HCT116 (cell line): ENCODE data around the gene PEG3. TPM values are rescaled to one million over a fixed set of nuclear protein-coding genes. Genes with fewer than 3 reads are reported as not detected.

ENCODE experiments used
- ATAC-seq: fragments of 200-7000 bp; cut with Tn5 transposase; 2 replicates; pipeline ENCODE4 v1.9.1; 2020; ENCODE audit warnings: mild to moderate bottlenecking, moderate library complexity
- BruUV-seq: library from RNA; stranded (reverse); fragments of 400-500 nt; replicated peaks from 2 replicates; lab custom pipeline; 2021; lab: Mats Ljungman, UMichigan
- CTCF ChIA-PET: fragments of 300-600 bp; sonication (Branson Sonifier 250); formaldehyde crosslinking; loops from one replicate; lab custom pipeline; 2021; ENCODE audit warnings: antibody characterized with exemption; lab: Charles Lee
- POLR2A ChIA-PET: fragments of 300-600, 350-600 bp; sonication (Branson Sonifier 250); formaldehyde crosslinking; loops from one replicate; lab custom pipeline; 2021; ENCODE audit warnings: antibody characterized with exemption; lab: Charles Lee
- RAD21 ChIA-PET, 2 experiments: fragments of 300-600 bp; sonication (Branson Sonifier 250); formaldehyde crosslinking; loops; one replicate each; lab custom pipeline; 2023; ENCODE audit warnings: low total read pairs in 2 of 2; ENCODE audit not compliant: uncharacterized antibody in 2 of 2, unreplicated experiment in 2 of 2, low non-redundant PET in 1 of 2; lab: Charles Lee
- DNase-seq: peaks from one replicate; pipeline ENCODE4 v3.0.0-alpha.2; 2010; ENCODE audit warnings: low read depth, low spot score
- H2AFZ ChIP-seq: fragments of 200-600 bp; shearing (Covaris generic), sonication (generic); 2 replicates; pipeline ENCODE4 v1.6.1; 2017; ENCODE audit warnings: low read depth, mixed run types, mixed read lengths, antibody characterized with exemption, low read length; ENCODE audit not compliant: poor library complexity, severe bottlenecking
- H3K27ac ChIP-seq: 2 replicates; pipeline ENCODE4 v1.5.1; 2012; ENCODE audit warnings: low read depth, low read length
- H3K27me3 ChIP-seq: fragments of 200-600 bp; sonication (generic); 2 replicates; pipeline ENCODE4 v1.6.1; 2016; ENCODE audit warnings: mixed run types, low read length, mixed read lengths; ENCODE audit not compliant: insufficient read depth
- H3K36me3 ChIP-seq, 2 experiments: fragments of 200-500 bp in 1 of 2; fragments of 200-600 bp in 1 of 2; sonication (Bioruptor generic) in 1 of 2; sonication (generic) in 1 of 2; 2 replicates each; pipeline versions ENCODE4 v1.5.1 to v1.6.1; 2014 to 2016; ENCODE audit warnings: low read length in 2 of 2, inconsistent platforms in 1 of 2, mixed read lengths in 1 of 2, mixed run types in 1 of 2; ENCODE audit not compliant: insufficient read depth in 2 of 2, control insufficient read depth in 1 of 2
- H3K4me1 ChIP-seq, 2 experiments: fragments of 200-600 bp in 1 of 2; sonication (generic) in 1 of 2; 2 replicates each; pipeline versions ENCODE4 v1.5.1 to v1.6.1; 2012 to 2017; ENCODE audit warnings: low read length in 2 of 2, inconsistent platforms in 1 of 2, mild to moderate bottlenecking in 1 of 2, mixed read lengths in 1 of 2, mixed run types in 1 of 2, moderate library complexity in 1 of 2; ENCODE audit not compliant: insufficient read depth in 2 of 2, control insufficient read depth in 1 of 2
- H3K4me2 ChIP-seq: fragments of 200-600 bp; sonication (generic); 2 replicates; pipeline ENCODE4 v1.6.1; 2017; ENCODE audit warnings: mixed run types, low read length, mixed read lengths
- H3K4me3 ChIP-seq, 2 experiments: fragments of 200-600 bp in 1 of 2; sonication (generic) in 1 of 2; replicated peaks in 1 of 2; 2 replicates each; pipeline ENCODE4 v1.5.1; 2011 to 2016; ENCODE audit warnings: low read length in 2 of 2, control low read depth in 1 of 2, low read depth in 1 of 2, mild to moderate bottlenecking in 1 of 2, mixed read lengths in 1 of 2, mixed run types in 1 of 2
- H3K79me2 ChIP-seq: fragments of 200-600 bp; sonication (generic); 2 replicates; pipeline ENCODE4 v1.6.1; 2017; ENCODE audit warnings: mild to moderate bottlenecking, mixed run types, low read length, moderate library complexity, mixed read lengths; ENCODE audit not compliant: insufficient read depth
- H3K9ac ChIP-seq: fragments of 200-600 bp; sonication (generic); 2 replicates; pipeline ENCODE4 v1.6.1; 2016; ENCODE audit warnings: low read length, mixed read lengths
- H3K9me2 ChIP-seq: fragments of 200-600 bp; sonication (generic), shearing (Covaris generic); 2 replicates; pipeline ENCODE4 v1.6.1; 2017; ENCODE audit warnings: mixed run types, mild to moderate bottlenecking, moderate library complexity; ENCODE audit not compliant: insufficient read depth
- H3K9me3 ChIP-seq, 2 experiments: fragments of 200-500 bp in 1 of 2; fragments of 200-600 bp in 1 of 2; sonication (Bioruptor generic) in 1 of 2; sonication (generic) in 1 of 2; 2 replicates each; pipeline ENCODE4 v1.6.1; 2014 to 2017; ENCODE audit warnings: low read length in 2 of 2, mixed read lengths in 2 of 2, inconsistent platforms in 1 of 2, low read depth in 1 of 2, mild to moderate bottlenecking in 1 of 2, mixed run types in 1 of 2, moderate library complexity in 1 of 2; ENCODE audit not compliant: control insufficient read depth in 1 of 2, insufficient read depth in 1 of 2
- H4K20me1 ChIP-seq: fragments of 200-600 bp; sonication (generic), shearing (Covaris generic); 2 replicates; pipeline ENCODE4 v1.6.1; 2017; ENCODE audit warnings: mixed run types, mild to moderate bottlenecking, moderate library complexity; ENCODE audit not compliant: insufficient read depth
- CEBPB ChIP-seq: IDR thresholded peaks from 2 replicates; pipeline ENCODE4 v1.6.1; 2012; ENCODE audit warnings: low read depth
- CTCF ChIP-seq, 3 experiments: fragments of 200-600 bp in 1 of 3; sonication (generic) in 1 of 3; IDR thresholded peaks in 2 of 3; conservative IDR thresholded peaks in 1 of 3; 2 replicates each; pipeline ENCODE4 v1.5.1; 2012 to 2017; ENCODE audit warnings: low read depth in 2 of 3, low read length in 2 of 3, antibody characterized with exemption in 1 of 3, borderline replicate concordance in 1 of 3, control low read depth in 1 of 3, mild to moderate bottlenecking in 1 of 3, mixed read lengths in 1 of 3, mixed run types in 1 of 3, moderate library complexity in 1 of 3; ENCODE audit not compliant: insufficient read depth in 1 of 3
- EGR1 ChIP-seq: IDR thresholded peaks from 2 replicates; pipeline ENCODE4 v1.6.1; 2012; ENCODE audit warnings: low read depth
- ELF1 ChIP-seq: IDR thresholded peaks from 2 replicates; pipeline ENCODE4 v1.6.1; 2012; ENCODE audit warnings: low read depth, borderline replicate concordance
- EZH2 ChIP-seq: fragments of 200-600 bp; sonication (generic); IDR thresholded peaks from 2 replicates; pipeline ENCODE4 v1.6.1; 2017; ENCODE audit warnings: antibody characterized with exemption, mixed run types
- EZH2phosphoT487 ChIP-seq: fragments of 200-600 bp; IDR thresholded peaks from 2 replicates; pipeline ENCODE4 v1.6.1; 2018; ENCODE audit warnings: antibody characterized with exemption, borderline replicate concordance
- POLR2AphosphoS5 ChIP-seq: IDR thresholded peaks from 2 replicates; pipeline ENCODE4 v1.6.1; 2011; ENCODE audit warnings: mild to moderate bottlenecking, low read depth, low read length, moderate library complexity
- ZFX ChIP-seq: fragments of 450-650 bp; IDR thresholded peaks from 2 replicates; pipeline ENCODE4 v1.6.1; 2017
- ZNF274 ChIP-seq: fragments of 200-500 bp; sonication (Bioruptor generic); IDR thresholded peaks from 2 replicates; pipeline ENCODE4 v1.6.1; 2014; ENCODE audit warnings: mild to moderate bottlenecking, low read depth, low read length, inconsistent platforms
- intact Hi-C: fragments of 100-400 bp; cut with micrococcal nuclease; formaldehyde crosslinking; loops from 2 replicates; pipeline ENCODE4 v1.10.0; 2022
- total RNA-seq: library from RNA; stranded (reverse); gene quantifications from one replicate; pipeline ENCODE4 v1.2.1, GENCODE V29; 2021; ENCODE audit not compliant: unreplicated experiment
- TF ChIP-seq, protein P1 (sequence below): IDR thresholded peaks from 2 replicates; pipeline ENCODE4 v1.6.1; 2011; ENCODE audit warnings: mild to moderate bottlenecking, low read length, moderate library complexity; ENCODE audit not compliant: insufficient replicate concordance; ENCODE audit errors: extremely low read depth
- TF ChIP-seq, protein P2 (sequence below): IDR thresholded peaks from 2 replicates; pipeline ENCODE4 v1.6.1; 2012

The PEG3 gene
- total RNA-seq, 1 experiment from 2014 or later, result 0.34 TPM

DNA sequence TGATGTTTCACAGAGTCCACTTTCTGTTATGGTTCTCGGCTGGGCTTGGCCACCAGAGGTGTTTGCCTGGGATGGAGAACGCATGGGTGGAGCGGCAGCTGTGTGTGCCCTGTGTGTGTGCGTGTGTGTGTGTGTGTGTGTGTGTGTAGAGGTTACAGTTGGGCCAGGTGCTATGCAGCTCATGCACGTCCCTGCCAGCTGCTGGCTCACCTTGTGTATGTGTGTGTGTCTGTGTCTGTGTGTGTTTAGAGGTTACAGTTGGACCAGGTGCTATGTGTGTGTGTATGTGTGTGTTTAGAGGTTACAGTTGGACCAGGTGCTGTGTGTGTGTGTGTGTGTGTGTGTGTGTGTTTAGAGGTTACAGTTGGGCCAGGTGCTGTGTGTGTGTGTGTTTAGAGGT, 33.0 kb upstream of the PEG3 start:
- no peak overlapping the region for H3K4me2 ChIP-seq
- peaks cover 11 to 32% of the 10 kb centered on the region in 2 experiments; a peak in 2 of 4 replicates for H3K9me3 ChIP-seq
- no peak overlapping the region for H2AFZ ChIP-seq
- ChIA-PET RAD21 (no interaction called here), POLR2A (no interaction called here), CTCF (no interaction called here)
- H4K20me1 ChIP-seq, result no peaks in the 10 kb centered on the region
- BruUV-seq, result no TSS peak
- TF ChIP-seq ZNF274, result no peak
- TF ChIP-seq ELF1, result no peak
- TF ChIP-seq, protein P1, sequence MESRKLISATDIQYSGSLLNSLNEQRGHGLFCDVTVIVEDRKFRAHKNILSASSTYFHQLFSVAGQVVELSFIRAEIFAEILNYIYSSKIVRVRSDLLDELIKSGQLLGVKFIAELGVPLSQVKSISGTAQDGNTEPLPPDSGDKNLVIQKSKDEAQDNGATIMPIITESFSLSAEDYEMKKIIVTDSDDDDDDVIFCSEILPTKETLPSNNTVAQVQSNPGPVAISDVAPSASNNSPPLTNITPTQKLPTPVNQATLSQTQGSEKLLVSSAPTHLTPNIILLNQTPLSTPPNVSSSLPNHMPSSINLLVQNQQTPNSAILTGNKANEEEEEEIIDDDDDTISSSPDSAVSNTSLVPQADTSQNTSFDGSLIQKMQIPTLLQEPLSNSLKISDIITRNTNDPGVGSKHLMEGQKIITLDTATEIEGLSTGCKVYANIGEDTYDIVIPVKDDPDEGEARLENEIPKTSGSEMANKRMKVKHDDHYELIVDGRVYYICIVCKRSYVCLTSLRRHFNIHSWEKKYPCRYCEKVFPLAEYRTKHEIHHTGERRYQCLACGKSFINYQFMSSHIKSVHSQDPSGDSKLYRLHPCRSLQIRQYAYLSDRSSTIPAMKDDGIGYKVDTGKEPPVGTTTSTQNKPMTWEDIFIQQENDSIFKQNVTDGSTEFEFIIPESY, result no peak
- no peak for TF ChIP-seq EZH2phosphoT487
- no peak for TF ChIP-seq CTCF (IDR thresholded peaks at IDR 0.05 in 2 of 3, conservative IDR thresholded peaks at IDR 0.05 in 1 of 3; ENCODE audit: borderline replicate concordance in 1 of 3, insufficient read depth in 1 of 3, low read depth in 2 of 3, low read length in 2 of 3)
- TF ChIP-seq ZFX, result no peak
- no peak for TF ChIP-seq POLR2AphosphoS5
- no peak for TF ChIP-seq CEBPB
- TF ChIP-seq EGR1, result no peak
- TF ChIP-seq, protein P2, sequence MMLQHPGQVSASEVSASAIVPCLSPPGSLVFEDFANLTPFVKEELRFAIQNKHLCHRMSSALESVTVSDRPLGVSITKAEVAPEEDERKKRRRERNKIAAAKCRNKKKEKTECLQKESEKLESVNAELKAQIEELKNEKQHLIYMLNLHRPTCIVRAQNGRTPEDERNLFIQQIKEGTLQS, result no peak
- no peak for TF ChIP-seq EZH2
- H3K27me3 ChIP-seq, result no peaks in the 10 kb centered on the region
- ATAC-seq (no peak), DNase-seq (no peak)
- no peaks in the 10 kb centered on the region for H3K4me1 ChIP-seq
- no peaks in the 10 kb centered on the region for H3K36me3 ChIP-seq
- H3K79me2 ChIP-seq, result no peaks in the 10 kb centered on the region
- H3K27ac ChIP-seq, result no peak overlapping the region
- no peak overlapping the region for H3K4me3 ChIP-seq
- H3K9me2 ChIP-seq, result no peaks in the 10 kb centered on the region
- no peak overlapping the region for H3K9ac ChIP-seq
- intact Hi-C loops, result no loop called here
